Chondrocyte (in vitro differentiated cells): Measurements from ENCODE around the gene CD300LG. TPM values are rescaled to one million over a fixed set of nuclear protein-coding genes. Genes with fewer than 3 reads are reported as not detected.
"Not testable (repeated sequence)": the region's sequence is repeated elsewhere in the genome, so short reads cannot be mapped to it uniquely, and the experiment has no call there.

ENCODE experiments used
- DNase-seq: peaks from one replicate; pipeline ENCODE4 v3.0.0; 2021; ENCODE audit warnings: mixed read lengths, low spot score
- H3K27ac Mint-ChIP-seq: one replicate; pipeline ENCODE4 v1.8.0; 2021; ENCODE audit warnings: mild to moderate bottlenecking, moderate library complexity, mixed read lengths; ENCODE audit not compliant: unreplicated experiment
- H3K27me3 Mint-ChIP-seq: 2 replicates; pipeline ENCODE4 v1.8.0; 2021; ENCODE audit warnings: low read depth, mixed read lengths
- H3K36me3 Mint-ChIP-seq: 2 replicates; pipeline ENCODE4 v1.8.0; 2021; ENCODE audit warnings: low read depth, mixed read lengths
- H3K4me1 Mint-ChIP-seq: 2 replicates; pipeline ENCODE4 v1.8.0; 2021; ENCODE audit warnings: low read depth, mild to moderate bottlenecking, mixed read lengths
- H3K4me3 Mint-ChIP-seq: one replicate; pipeline ENCODE4 v1.8.0; 2021; ENCODE audit warnings: mild to moderate bottlenecking, moderate library complexity, mixed read lengths; ENCODE audit not compliant: unreplicated experiment
- H3K9me3 Mint-ChIP-seq: 2 replicates; pipeline ENCODE4 v1.8.0; 2021; ENCODE audit warnings: low read depth, mixed read lengths
- CTCF ChIP-seq: fragments of 200-600 bp; sonication (generic); IDR thresholded peaks from 2 replicates; pipeline ENCODE4 v1.5.0; 2021; ENCODE audit warnings: antibody characterized with exemption, mild to moderate bottlenecking, moderate library complexity
- total RNA-seq: library from RNA; stranded (reverse); gene quantifications from 3 replicates; pipeline ENCODE4 v1.2.1, GENCODE V29; 2021

Gene CD300LG
- total RNA-seq, 1 donor from 2014 or later: not detected

DNA sequence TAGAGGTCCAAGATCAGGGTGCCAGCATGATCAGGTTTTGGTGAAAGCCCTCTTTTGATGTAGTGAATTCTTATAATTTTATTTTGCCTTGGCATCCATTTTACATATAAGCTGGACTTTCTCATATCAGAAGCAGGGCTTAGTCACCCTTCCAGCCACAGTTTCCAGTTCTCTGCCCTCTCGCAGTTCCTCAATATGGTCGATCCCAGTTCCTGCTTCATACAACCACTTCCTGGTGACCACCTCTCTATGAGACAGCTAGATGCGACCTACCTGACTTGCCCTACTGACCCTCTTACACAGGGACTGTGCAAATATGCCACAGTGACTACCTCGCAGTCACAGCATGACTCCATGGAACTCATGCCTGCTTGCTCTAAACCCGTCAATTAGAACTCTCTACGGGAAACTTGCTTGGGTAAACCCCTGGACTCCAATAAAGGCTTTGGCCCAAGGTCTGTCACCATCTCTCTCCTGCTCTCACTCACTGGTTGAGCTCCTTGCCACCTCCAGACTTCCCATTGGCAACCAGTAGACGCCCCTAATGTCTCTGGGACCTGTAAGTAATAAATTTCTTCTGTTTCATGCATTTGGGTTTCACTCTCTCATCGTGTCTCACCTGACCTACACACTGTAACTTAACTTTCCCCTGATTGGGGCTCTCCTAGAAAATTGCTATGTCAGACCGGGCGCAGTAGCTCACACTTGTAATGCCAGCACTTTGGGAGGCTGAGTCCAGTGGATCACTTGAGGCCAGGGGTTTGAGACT is 21.4 kb downstream of the CD300LG start:
- Mint-ChIP-seq H3K27ac (no peak overlapping the region), H3K36me3 (no peaks in the 10 kb centered on the region), H3K27me3 (peaks cover 24% of the 10 kb centered on the region), H3K4me1 (peaks cover 6% of the 10 kb centered on the region), H3K9me3 (peaks cover 2% of the 10 kb centered on the region), H3K4me3 (no peak overlapping the region)
- TF ChIP-seq CTCF: no peak
- no peak for DNase-seq

DNA sequence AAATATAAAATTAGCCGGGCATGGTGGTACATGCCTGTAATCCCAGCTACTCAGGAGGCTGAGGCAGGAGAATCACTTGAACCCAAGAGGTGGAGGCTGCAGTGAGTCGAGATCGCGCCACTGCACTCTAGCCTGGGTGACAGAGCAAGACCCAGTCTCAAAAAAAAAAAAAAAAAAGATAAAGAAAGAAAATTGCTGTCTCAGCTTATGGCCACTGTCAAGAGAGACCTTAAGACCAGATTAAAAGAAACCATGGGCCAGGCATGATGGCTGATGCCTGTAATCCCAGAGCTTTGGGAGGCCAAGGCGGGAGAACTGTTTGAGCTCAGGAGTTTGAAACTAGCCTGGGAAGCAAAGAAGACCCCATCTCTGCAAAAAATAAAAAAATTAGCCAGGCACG is 22.1 kb downstream of the CD300LG start:
- H3K36me3 Mint-ChIP-seq, H3K4me3 Mint-ChIP-seq, H3K9me3 Mint-ChIP-seq, H3K27ac Mint-ChIP-seq, DNase-seq, H3K4me1 Mint-ChIP-seq: not testable (repeated sequence)
- H3K27me3 Mint-ChIP-seq: peaks cover 27% of the 10 kb centered on the region

DNA sequence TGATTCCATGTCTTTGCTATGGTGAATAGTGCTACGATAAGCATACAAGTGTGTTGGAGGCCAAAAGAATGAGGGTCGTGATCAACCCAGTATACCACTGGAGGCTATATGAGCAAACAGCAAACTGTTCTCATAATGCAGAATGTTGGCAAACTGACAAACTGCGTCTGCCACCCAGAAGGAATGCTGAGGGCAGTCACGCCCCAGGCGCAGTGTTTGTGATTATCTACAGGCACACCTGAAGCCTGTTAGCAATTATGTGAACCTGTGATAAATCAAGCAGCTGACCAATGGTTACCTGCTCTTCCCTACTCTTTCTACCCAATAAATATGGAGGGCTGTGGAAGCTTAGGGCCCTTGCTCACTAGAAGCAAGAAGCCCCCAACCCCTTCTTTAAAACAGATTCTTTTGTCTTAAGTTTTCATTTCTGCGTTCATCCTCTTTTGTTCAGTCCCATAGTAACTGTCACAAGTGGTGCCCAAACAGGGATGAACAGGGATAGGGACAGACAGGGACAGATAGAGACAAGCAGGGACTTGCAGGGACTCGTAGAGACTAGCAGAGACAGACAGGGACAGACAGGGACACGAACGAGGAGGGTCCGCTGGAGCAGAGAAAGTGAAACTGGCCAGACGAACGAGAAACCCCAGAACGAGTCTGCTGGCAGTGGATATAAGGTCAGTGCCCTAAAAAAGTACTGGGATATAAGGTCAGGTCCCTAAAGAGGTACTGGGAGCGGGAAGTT is 25.1 kb downstream of the CD300LG start:
- no peaks in the 10 kb centered on the region for H3K4me1 Mint-ChIP-seq
- no peak for DNase-seq
- TF ChIP-seq CTCF: no peak
- no peak overlapping the region for H3K4me3 Mint-ChIP-seq
- peaks cover 25% of the 10 kb centered on the region for H3K27me3 Mint-ChIP-seq
- no peak overlapping the region for H3K27ac Mint-ChIP-seq
- no peaks in the 10 kb centered on the region for H3K36me3 Mint-ChIP-seq
- peaks cover 2% of the 10 kb centered on the region for H3K9me3 Mint-ChIP-seq

GRCh38 chr17:43873091-43873490 is 26.1 kb downstream of the CD300LG start:
- Mint-ChIP-seq H3K27me3 (peaks cover 17% of the 10 kb centered on the region), H3K4me1 (no peaks in the 10 kb centered on the region), H3K9me3 (peaks cover 2% of the 10 kb centered on the region), H3K27ac (no peak overlapping the region), H3K4me3 (no peak overlapping the region), H3K36me3 (no peaks in the 10 kb centered on the region)
- no peak for DNase-seq
- TF ChIP-seq CTCF: peak; percentile 26

DNA sequence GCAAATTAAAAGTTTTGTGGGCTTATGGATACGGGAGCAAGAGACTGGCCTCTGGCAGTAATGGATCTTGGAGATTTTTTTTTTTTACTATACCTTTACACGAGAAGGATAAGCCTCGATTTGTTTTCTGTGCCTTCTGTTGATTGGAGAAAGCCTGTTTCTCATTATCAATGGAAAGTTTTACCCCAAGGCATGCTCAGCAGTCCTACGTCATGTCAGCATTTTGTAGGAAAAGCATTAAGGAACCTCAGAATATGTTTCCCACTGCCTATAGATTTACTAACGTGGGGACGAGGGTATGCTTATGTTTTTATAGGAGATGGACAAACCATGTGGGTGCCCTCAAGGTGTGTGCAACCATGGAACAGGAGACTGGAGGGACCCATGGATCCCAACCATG is 26.8 kb downstream of the CD300LG start:
- Mint-ChIP-seq H3K27me3 (peaks cover 14% of the 10 kb centered on the region), H3K4me1 (peaks cover 2% of the 10 kb centered on the region), H3K9me3 (no peaks in the 10 kb centered on the region), H3K36me3 (no peaks in the 10 kb centered on the region), H3K4me3 (no peak overlapping the region), H3K27ac (no peak overlapping the region)
- TF ChIP-seq CTCF: no peak
- no peak for DNase-seq
